ENCODE results near the gene RGS3.

The RGS3 gene

DNA sequence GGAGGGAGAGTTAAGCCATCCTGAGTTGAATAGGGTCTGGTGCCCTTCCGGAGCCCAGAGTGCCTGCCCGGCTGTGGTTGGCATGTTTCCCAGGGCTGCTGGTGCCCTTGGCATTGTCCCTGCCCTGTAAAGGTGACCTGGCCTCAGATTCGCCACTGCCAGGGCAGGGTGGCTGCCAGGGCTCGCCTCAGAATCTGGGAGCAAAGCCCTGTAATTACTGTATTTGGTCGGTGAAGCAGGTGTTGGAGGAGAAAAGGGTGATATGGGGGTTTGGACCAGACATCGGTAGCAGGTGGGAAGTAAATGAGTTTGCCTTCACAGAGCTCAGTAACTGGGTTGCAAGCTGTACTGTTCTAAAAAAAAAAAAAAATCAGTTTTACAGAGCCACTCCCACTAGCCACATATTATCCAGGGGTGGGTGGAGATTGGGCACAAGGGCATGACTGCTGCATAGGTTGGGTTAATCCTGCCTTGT lies 47.6 kb downstream of the RGS3 start:
- in situ Hi-C loops (cut with MboI; ENCODE audit: low sequenced_read_pairs, unreplicated experiment): no loop called here
- TF ChIP-seq CTCF (IDR thresholded peaks at IDR 0.05; ENCODE audit: borderline replicate concordance, control extremely low read depth, extremely low read depth, insufficient read depth, missing control alignments): no peak
- no peak for DNase-seq (ENCODE audit: low spot score)

GRCh38 chr9:113511856-113512761 lies 48.6 kb downstream of the RGS3 start:
- no peak for TF ChIP-seq CTCF (IDR thresholded peaks at IDR 0.05; ENCODE audit: borderline replicate concordance, control extremely low read depth, extremely low read depth, insufficient read depth, missing control alignments)
- in situ Hi-C loops (cut with MboI; ENCODE audit: low sequenced_read_pairs, unreplicated experiment): no loop called here
- peak; percentile 84 for DNase-seq (ENCODE audit: low spot score)

DNA sequence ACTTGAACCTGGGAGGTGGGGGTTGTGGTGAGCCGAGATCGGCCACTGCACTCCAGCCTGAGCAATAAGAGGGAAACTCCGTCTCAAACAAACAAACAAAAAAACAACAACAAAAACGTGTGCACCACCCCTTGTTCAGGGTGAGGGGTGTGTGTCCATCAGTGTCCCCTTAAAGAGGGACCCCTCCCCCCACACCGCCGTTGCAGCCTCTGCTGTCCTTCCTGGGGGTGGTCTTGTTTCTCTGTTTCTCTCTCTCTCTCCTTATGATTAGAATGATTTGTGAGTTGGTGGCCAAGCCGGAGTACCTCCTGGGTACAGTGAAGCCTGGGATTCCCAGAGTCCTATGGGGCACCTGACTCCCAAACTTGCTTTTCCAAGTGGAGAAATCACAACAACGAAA lies 49.6 kb downstream of the RGS3 start:
- in situ Hi-C loops (cut with MboI; ENCODE audit: low sequenced_read_pairs, unreplicated experiment): no loop called here
- TF ChIP-seq CTCF (IDR thresholded peaks at IDR 0.05; ENCODE audit: borderline replicate concordance, control extremely low read depth, extremely low read depth, insufficient read depth, missing control alignments): no peak
- no peak for DNase-seq (ENCODE audit: low spot score)

DNA sequence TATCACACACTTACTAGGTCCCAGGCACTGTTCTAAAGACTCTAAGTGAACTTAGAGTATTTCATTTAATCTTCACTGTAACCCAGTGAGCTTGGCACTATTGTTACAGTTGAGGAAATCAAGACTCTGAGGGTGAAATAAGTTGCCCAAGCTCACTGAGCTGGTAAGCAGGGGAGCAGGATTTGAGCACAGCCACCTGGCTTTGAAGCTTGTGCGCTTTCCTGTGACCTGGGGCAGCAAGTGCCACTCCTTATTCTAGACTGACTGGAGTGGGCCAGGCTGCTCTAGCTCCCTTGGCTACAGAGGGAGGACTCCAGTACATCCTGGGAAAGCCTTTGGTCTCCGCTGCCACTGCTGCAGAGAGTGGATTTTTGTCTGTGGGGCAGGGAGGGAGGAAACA lies 50.0 kb downstream of the RGS3 start:
- DNase-seq (ENCODE audit: low spot score): no peak
- no peak for TF ChIP-seq CTCF (IDR thresholded peaks at IDR 0.05; ENCODE audit: borderline replicate concordance, control extremely low read depth, extremely low read depth, insufficient read depth, missing control alignments)
- in situ Hi-C loops (cut with MboI; ENCODE audit: low sequenced_read_pairs, unreplicated experiment): no loop called here

DNA sequence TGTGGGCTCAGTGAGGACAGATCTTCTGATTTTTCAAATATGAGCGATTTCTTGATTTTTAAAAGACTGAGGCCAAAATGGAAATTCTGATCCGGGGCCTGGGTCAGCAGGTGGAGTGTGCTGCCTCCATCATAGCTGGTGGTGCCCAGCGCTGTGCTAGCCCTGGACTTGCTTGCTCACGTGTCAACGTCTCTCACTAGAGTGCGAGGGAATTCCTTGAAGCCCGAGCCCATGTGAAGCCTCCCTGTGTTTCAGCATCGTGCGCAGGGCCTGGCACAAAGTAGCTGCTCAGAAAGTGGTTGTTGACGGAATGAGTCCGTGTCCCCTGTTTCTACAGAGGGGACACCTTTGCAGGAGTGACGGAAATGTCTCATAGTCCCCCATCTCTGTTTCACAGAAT lies 50.5 kb downstream of the RGS3 start:
- TF ChIP-seq CTCF (IDR thresholded peaks at IDR 0.05; ENCODE audit: borderline replicate concordance, control extremely low read depth, extremely low read depth, insufficient read depth, missing control alignments): no peak
- in situ Hi-C loops (cut with MboI; ENCODE audit: low sequenced_read_pairs, unreplicated experiment): no loop called here

DNA sequence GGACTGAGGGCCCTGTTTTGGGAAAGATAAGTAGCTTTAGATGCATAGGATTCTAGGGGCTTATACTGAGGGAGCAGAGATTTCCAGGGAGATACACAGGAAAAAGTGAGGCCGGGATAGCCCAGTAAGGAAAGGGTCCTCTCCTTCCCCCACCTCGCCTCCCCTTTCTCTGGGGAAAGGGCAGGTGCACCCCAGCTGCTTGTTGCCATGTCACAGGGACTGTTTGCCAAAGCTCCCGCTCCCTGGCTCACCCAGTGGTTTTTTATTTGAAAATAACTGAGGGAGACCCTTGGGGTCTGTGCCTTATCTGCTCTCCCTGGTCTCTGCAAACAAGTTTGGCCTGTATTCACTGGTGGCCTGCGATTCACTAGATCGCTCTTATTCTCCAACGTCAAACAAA lies 51.2 kb downstream of the RGS3 start:
- no peak for TF ChIP-seq CTCF (IDR thresholded peaks at IDR 0.05; ENCODE audit: borderline replicate concordance, control extremely low read depth, extremely low read depth, insufficient read depth, missing control alignments)
- DNase-seq (ENCODE audit: low spot score): no peak
- in situ Hi-C loops (cut with MboI; ENCODE audit: low sequenced_read_pairs, unreplicated experiment): no loop called here

More for the DNA sequence above, 50.5 kb downstream of the RGS3 start:
- DNase-seq (ENCODE audit: low spot score): no peak

All from GM13976 (cell line).